ENCODE data around the gene P2RY11. TPM values are rescaled to one million over a fixed set of nuclear protein-coding genes. Genes with fewer than 3 reads are reported as not detected.

P2RY11 gene
- total RNA-seq, 1 experiment from 2014 or later = 60.6 TPM

GRCh38 chr19:10145031-10145430 lies 33.5 kb downstream of the P2RY11 start:
- Histone ChIP-seq H3K14ac (ENCODE audit: insufficient read depth, low read length) (no peak overlapping the region), H3K79me1 (ENCODE audit: insufficient read depth, low read depth, low read length, poor library complexity, severe bottlenecking) (no peaks in the 10 kb centered on the region), H2BK15ac (ENCODE audit: low read depth, low read length) (no peak overlapping the region), H4K5ac (ENCODE audit: insufficient read length, low read depth, low read length) (no peak overlapping the region), H2BK5ac (ENCODE audit: insufficient read length, low read length) (no peak overlapping the region), H3K79me2 (ENCODE audit: insufficient read depth, low read length) (0 out of 2 replicates have a peak, but pooled peaks cover 2% of the 10 kb centered on the region), H4K20me1 (ENCODE audit: control insufficient read depth, insufficient read depth, insufficient read length) (no peaks in the 10 kb centered on the region), H3K9me3 (ENCODE audit: control insufficient read depth, low read depth, low read length) (no peaks in the 10 kb centered on the region), H4K91ac (ENCODE audit: insufficient read length, low read depth, low read length) (no peak overlapping the region), H3K18ac (ENCODE audit: insufficient read length, low read depth, low read length) (no peak overlapping the region), H3K56ac (ENCODE audit: insufficient read length, low read depth, low read length) (no peak overlapping the region), H3K27ac (ENCODE audit: insufficient read length, low read depth, low read length) (no peak overlapping the region), H3K4me2 (ENCODE audit: insufficient read depth, insufficient read length, low read length) (no peak overlapping the region), H2BK20ac (ENCODE audit: low read depth, low read length, poor library complexity, severe bottlenecking) (no peak overlapping the region), H2BK12ac (ENCODE audit: insufficient read length, low read depth, low read length) (no peak overlapping the region), H3T11ph (ENCODE audit: low read length) (no peak overlapping the region), H2AK5ac (ENCODE audit: insufficient read length, low read length) (no peak overlapping the region), H2BK120ac (ENCODE audit: low read depth, low read length, poor library complexity, severe bottlenecking) (no peak overlapping the region), H3K4me1 (ENCODE audit: insufficient read depth, low read length) (no peaks in the 10 kb centered on the region), H3K27me3 (ENCODE audit: insufficient read depth, low read length) (no peaks in the 10 kb centered on the region), H3K23ac (ENCODE audit: insufficient read length, low read depth, low read length) (no peak overlapping the region), H3K23me2 (ENCODE audit: insufficient read length, low read depth, low read length, poor library complexity, severe bottlenecking) (no peaks in the 10 kb centered on the region), H3K9ac (ENCODE audit: extremely low read depth, insufficient read length, low read length) (no peak overlapping the region), H3K4ac (ENCODE audit: low read depth, low read length) (no peak overlapping the region), H2AFZ (ENCODE audit: low read length) (no peak overlapping the region), H4K8ac (replicated peaks; ENCODE audit: insufficient read length, low read depth, low read length) (no peak overlapping the region)
- Mint-ChIP-seq H3K4me3 (no peak overlapping the region), H3K36me3 (ENCODE audit: insufficient read depth in 1 of 3, low read depth in 3 of 3) (peaks cover 56 to 96% (median 82%) of the 10 kb centered on the region in 3 experiments; a peak in 6 of 7 replicates), H3K27ac (no peak overlapping the region), H3K9me3 (no peaks in the 10 kb centered on the region), H3K27me3 (ENCODE audit: low read depth) (no peaks in the 10 kb centered on the region; the same call in 1 of the 2 replicates), H3K4me1 (no peaks in the 10 kb centered on the region)
- DNase-seq = no peak
- TF ChIP-seq CTCF (conservative IDR thresholded peaks at IDR 0.05) = no peak
- no CpG with 5 or more reads among the region's 10 CpGs for WGBS (ENCODE audit: extremely low coverage, insufficient read length, low lambda C conversion rate)
